MCF 10A (cell line): ENCODE data around the gene XIRP1. TPM values are rescaled to one million over a fixed set of nuclear protein-coding genes. Genes with fewer than 3 reads are reported as not detected.

Experiments used
- BruUV-seq: library from RNA; stranded (reverse); fragments of 400-500 nt; replicated peaks from 2 replicates; lab custom pipeline; 2021; lab: Mats Ljungman, UMichigan
- CTCF ChIA-PET: fragments of 300-600 bp; sonication (Branson Sonifier 250); formaldehyde crosslinking; extraction: SDS; loops from one replicate; lab custom pipeline; 2021; ENCODE audit warnings: antibody characterized with exemption, inconsistent platforms; lab: Yijun Ruan, JAX
- POLR2A ChIA-PET: fragments of 300-600, 350-650 bp; sonication (Branson Sonifier 250); formaldehyde crosslinking; extraction: SDS; loops from one replicate; lab custom pipeline; 2020; ENCODE audit warnings: antibody characterized with exemption, inconsistent platforms; lab: Yijun Ruan, JAX
- DNase-seq: peaks from one replicate; pipeline ENCODE4 v3.0.0-alpha.2; 2018; ENCODE audit not compliant: unreplicated experiment
- H3K27ac Mint-ChIP-seq: one replicate; pipeline ENCODE4 v1.8.0; 2022; ENCODE audit warnings: mild to moderate bottlenecking, low read depth, mixed read lengths; ENCODE audit not compliant: unreplicated experiment
- H3K27me3 Mint-ChIP-seq: one replicate; pipeline ENCODE4 v1.8.0; 2022; ENCODE audit warnings: mixed read lengths; ENCODE audit not compliant: insufficient read depth, unreplicated experiment
- H3K36me3 Mint-ChIP-seq: one replicate; pipeline ENCODE4 v1.8.0; 2022; ENCODE audit warnings: mild to moderate bottlenecking, moderate library complexity, mixed read lengths; ENCODE audit not compliant: insufficient read depth, unreplicated experiment
- H3K4me1 Mint-ChIP-seq: one replicate; pipeline ENCODE4 v1.8.0; 2022; ENCODE audit warnings: mixed read lengths; ENCODE audit not compliant: insufficient read depth, unreplicated experiment
- H3K4me3 Mint-ChIP-seq: one replicate; pipeline ENCODE4 v1.8.0; 2022; ENCODE audit warnings: mild to moderate bottlenecking, moderate library complexity, mixed read lengths; ENCODE audit not compliant: unreplicated experiment
- H3K9me3 Mint-ChIP-seq: one replicate; pipeline ENCODE4 v1.8.0; 2022; ENCODE audit warnings: mixed read lengths; ENCODE audit not compliant: unreplicated experiment
- CTCF ChIP-seq: fragments of 200-600 bp; IDR thresholded peaks from one replicate; pipeline ENCODE4 v1.8.0; 2022; ENCODE audit warnings: antibody characterized with exemption, mild to moderate bottlenecking; ENCODE audit not compliant: unreplicated experiment
- intact Hi-C: fragments of 100-400 bp; cut with micrococcal nuclease; formaldehyde crosslinking; loops from 2 replicates; pipeline ENCODE4 v1.14.1; 2022
- microRNA-seq: library from miRNA; unstranded; fragments of <30 nt; microRNA quantifications from one replicate; pipeline ENCODE4 v1.2.0, GENCODE V29; 2022
- total RNA-seq: library from RNA; stranded (reverse); gene quantifications from 2 replicates; pipeline ENCODE4 v1.2.3, GENCODE V29; 2022

The XIRP1 gene
- total RNA-seq, 1 experiment from 2014 or later: not detected

- Mint-ChIP-seq H3K4me3 (no peak overlapping the region), H3K4me1 (no peaks in the 10 kb centered on the region), H3K9me3 (no peaks in the 10 kb centered on the region), H3K27ac (no peak overlapping the region), H3K27me3 (no peaks in the 10 kb centered on the region), H3K36me3 (no peaks in the 10 kb centered on the region)
- no TSS peak for BruUV-seq
- no peak for DNase-seq
- CTCF ChIA-PET: interaction anchor here (1.5 kb wide), 2 partner anchors 8 kb away, joined by 3 to 7 read pairs; no protein-coding TSS in a partner anchor
- TF ChIP-seq CTCF: no peak
- intact Hi-C loops: no loop called here
- POLR2A ChIA-PET: interaction anchor here (0.6 kb wide), 1 partner anchor 706 kb away, joined by 3 read pairs; no protein-coding TSS in a partner anchor
Measured at GRCh38 chr3:39135170-39135805, 57.1 kb downstream of the XIRP1 start.

GRCh38 chr3:39134305-39134704, 58.1 kb downstream of the XIRP1 start:
- Mint-ChIP-seq H3K4me1 (no peaks in the 10 kb centered on the region), H3K4me3 (no peak overlapping the region), H3K27ac (no peak overlapping the region), H3K9me3 (no peaks in the 10 kb centered on the region), H3K36me3 (no peaks in the 10 kb centered on the region), H3K27me3 (no peaks in the 10 kb centered on the region)
- POLR2A ChIA-PET: interaction anchor here (0.7 kb wide), 1 partner anchor 16 kb away, joined by 3 read pairs; no protein-coding TSS in a partner anchor
- no TSS peak for BruUV-seq
- intact Hi-C loops: no loop called here
- TF ChIP-seq CTCF: no peak
- no peak for DNase-seq
- CTCF ChIA-PET: interaction anchor here (0.6 to 1.5 kb wide), 5 partner anchors 9 to 156 kb away, joined by 3 to 6 read pairs (median 3); no protein-coding TSS in a partner anchor

- Mint-ChIP-seq H3K4me1 (no peaks in the 10 kb centered on the region), H3K4me3 (no peak overlapping the region), H3K27me3 (no peaks in the 10 kb centered on the region), H3K9me3 (no peaks in the 10 kb centered on the region), H3K36me3 (no peaks in the 10 kb centered on the region), H3K27ac (no peak overlapping the region)
- intact Hi-C loops: no loop called here
- no peak for DNase-seq
- no TSS peak for BruUV-seq
- no peak for TF ChIP-seq CTCF
- ChIA-PET POLR2A (interaction anchor here (0.7 to 1.4 kb wide), 2 partner anchors 8 to 16 kb away, joined by 3 read pairs; no protein-coding TSS in a partner anchor), CTCF (interaction anchor here (0.6 to 1.5 kb wide), 5 partner anchors 9 to 158 kb away, joined by 3 to 6 read pairs (median 5); no protein-coding TSS in a partner anchor)
Measured at GRCh38 chr3:39133822-39134221, 58.6 kb downstream of the XIRP1 start.

Small RNA genes lying within 50 kb of the gene (microRNA-seq; reads per million reads assigned to microRNA genes)
- gene MIR6822: not detected

Other genes with a start within 250 kb of the XIRP1 start
- gene SCN11A, start 140.7 kb downstream of the XIRP1 start, total RNA-seq: 0.05 TPM in 1 of 2 replicates, not detected in the other
- 24.8 and 26.0 TPM in 2 replicates for gene WDR48, start 140.6 kb downstream of the XIRP1 start, total RNA-seq
- gene GORASP1, start 85.0 kb downstream of the XIRP1 start, total RNA-seq: 34.4 and 40.7 TPM in 2 replicates
- 2.1 and 5.4 TPM in 2 replicates for gene TTC21A, start 84.9 kb downstream of the XIRP1 start, total RNA-seq
- 11.9 and 14.3 TPM in 2 replicates for gene CSRNP1, start 39.0 kb downstream of the XIRP1 start, total RNA-seq
- not detected in 2 replicates for gene CX3CR1, start 87.4 kb upstream of the XIRP1 start, total RNA-seq
- gene CCR8, start 137.1 kb upstream of the XIRP1 start, total RNA-seq: not detected in 2 replicates
- gene SLC25A38, start 190.8 kb upstream of the XIRP1 start, total RNA-seq: 37.6 and 45.9 TPM in 2 replicates
- gene RPSA, start 214.1 kb upstream of the XIRP1 start, total RNA-seq: 1,984 and 2,115 TPM in 2 replicates